NCI-H2081 (cell line): ENCODE results near the gene IGFN1.

Experiments used
- DNase-seq, 2 experiments: peaks; one replicate each; lab custom pipeline; 2025; lab: John Stamatoyannopoulos, UW

The IGFN1 gene

GRCh38 chr1:201185527-201186128 lies 5.0 kb upstream of the IGFN1 start:
- no peak for DNase-seq

- DNase-seq: no peak
These were observed 4.4 kb upstream of the IGFN1 start for GRCh38 chr1:201186192-201186591.

GRCh38 chr1:201189085-201189484 lies 1.5 kb upstream of the IGFN1 start:
- no peak for DNase-seq

GRCh38 chr1:201190005-201190404 lies 619 bp upstream of the IGFN1 start:
- DNase-seq: no peak

GRCh38 chr1:201191653-201192260 lies 1.1 kb downstream of the IGFN1 start:
- no peak for DNase-seq

GRCh38 chr1:201192261-201192788 lies 1.7 kb downstream of the IGFN1 start:
- no peak for DNase-seq

DNA sequence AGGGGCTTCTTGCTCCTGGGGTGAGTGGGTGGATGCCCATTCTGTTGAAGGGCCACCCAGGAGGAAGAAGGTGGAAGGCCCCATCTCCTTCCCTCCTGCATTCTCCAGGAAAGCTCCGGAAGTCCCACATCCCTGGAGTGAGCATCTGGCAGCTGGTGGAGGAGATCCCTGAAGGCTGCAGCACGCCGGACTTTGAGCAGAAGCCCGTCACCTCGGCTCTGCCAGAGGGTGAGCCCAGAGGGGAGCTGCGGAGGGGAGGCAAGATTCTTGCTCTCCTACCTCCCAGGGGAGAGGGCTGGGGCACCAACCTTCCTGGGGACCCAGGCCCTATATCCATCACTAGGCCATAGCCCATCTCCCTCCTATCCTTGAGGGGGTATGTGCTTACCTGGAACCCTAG lies 3.4 kb downstream of the IGFN1 start:
- no peak for DNase-seq

GRCh38 chr1:201198598-201198997 lies 8.0 kb downstream of the IGFN1 start:
- DNase-seq: no peak

DNA sequence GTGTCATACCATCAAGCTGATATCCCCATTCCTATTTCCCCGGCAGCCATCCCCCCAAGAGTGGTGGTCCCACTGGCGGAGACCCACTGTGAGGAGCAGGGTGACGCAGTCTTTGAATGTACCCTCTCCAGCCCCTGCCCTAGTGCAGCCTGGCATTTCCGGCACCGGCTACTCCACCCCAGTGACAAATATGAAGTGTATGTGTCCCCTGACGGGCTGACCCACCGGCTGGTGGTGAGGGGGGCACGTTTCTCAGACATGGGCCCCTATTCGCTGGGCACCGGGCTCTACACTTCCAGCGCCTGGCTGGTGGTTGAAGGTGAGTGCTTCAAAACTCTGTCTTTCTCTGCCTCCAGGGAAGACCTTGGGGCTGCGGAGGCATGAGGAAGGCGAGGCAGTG lies 14.4 kb downstream of the IGFN1 start:
- DNase-seq: no peak

- DNase-seq: no peak
These were observed 15.6 kb downstream of the IGFN1 start for GRCh38 chr1:201206176-201206575.

GRCh38 chr1:201207046-201207445 lies 16.4 kb downstream of the IGFN1 start:
- DNase-seq: no peak

DNA sequence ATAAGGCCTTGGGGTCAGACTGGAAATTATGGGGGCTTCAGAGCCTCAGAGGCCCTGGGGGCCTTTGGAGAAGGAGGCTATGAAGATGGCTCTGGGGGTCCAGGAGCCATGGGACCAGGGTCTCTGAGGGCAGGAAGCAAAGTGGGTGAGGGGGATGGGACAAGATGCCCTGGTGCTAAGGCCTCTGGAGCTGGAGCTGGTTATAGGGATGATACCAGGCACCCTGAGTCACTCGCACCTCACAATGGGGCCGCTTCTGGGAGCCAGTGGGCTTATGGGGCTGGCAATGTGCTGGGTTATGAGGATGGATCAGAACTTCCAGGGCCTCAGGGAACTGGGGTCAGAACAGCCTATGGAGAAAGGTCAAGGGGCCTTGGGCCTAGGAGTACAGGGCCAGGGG lies 17.6 kb downstream of the IGFN1 start:
- no peak for DNase-seq

- no peak for DNase-seq
These were observed 21.4 kb downstream of the IGFN1 start for GRCh38 chr1:201212056-201212455.

GRCh38 chr1:201212461-201213055 lies 21.9 kb downstream of the IGFN1 start:
- DNase-seq: no peak

- DNase-seq: no peak
These were observed 22.6 kb downstream of the IGFN1 start for GRCh38 chr1:201213106-201213770.

GRCh38 chr1:201213926-201214325 lies 23.3 kb downstream of the IGFN1 start:
- DNase-seq: no peak

DNA sequence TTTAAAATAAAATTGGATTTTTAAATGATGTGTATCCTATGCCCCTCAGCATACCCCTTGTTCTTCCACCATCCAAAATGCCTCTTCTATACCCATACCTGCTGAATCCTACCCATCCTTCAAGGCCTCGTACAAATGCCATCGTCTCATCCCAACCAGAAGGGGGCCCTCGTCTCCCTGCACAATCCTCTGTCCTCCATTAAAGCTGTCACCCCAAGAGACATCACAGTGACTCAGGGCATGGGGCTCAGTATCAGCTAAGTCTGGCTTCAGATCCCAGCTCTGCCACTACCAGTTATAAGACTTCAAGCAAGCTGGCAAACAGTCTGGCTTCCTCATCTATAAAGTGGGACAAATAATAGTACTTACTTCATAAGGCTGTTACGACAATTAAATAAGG lies 23.8 kb downstream of the IGFN1 start:
- DNase-seq: no peak

DNA sequence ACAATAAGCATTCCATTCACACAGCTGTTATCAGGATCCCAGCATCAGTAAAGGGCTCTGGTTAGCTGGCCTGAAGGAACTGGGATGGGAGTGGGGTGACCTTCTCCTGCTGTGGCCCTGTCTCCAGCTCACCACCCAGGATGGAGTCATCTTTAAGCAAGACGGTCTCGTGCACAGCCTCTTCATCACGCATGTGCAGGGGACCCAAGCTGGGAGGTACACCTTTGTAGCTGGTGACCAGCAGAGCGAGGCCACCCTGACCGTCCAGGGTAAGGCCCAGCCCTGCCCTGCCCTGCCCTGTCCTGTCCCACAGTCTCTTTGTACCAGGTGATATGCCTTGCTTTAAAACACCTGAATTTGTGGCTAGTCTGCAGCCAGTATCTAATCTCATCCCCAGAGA lies 24.3 kb downstream of the IGFN1 start:
- no peak for DNase-seq

GRCh38 chr1:201215531-201216357 lies 25.1 kb downstream of the IGFN1 start:
- no peak for DNase-seq

DNA sequence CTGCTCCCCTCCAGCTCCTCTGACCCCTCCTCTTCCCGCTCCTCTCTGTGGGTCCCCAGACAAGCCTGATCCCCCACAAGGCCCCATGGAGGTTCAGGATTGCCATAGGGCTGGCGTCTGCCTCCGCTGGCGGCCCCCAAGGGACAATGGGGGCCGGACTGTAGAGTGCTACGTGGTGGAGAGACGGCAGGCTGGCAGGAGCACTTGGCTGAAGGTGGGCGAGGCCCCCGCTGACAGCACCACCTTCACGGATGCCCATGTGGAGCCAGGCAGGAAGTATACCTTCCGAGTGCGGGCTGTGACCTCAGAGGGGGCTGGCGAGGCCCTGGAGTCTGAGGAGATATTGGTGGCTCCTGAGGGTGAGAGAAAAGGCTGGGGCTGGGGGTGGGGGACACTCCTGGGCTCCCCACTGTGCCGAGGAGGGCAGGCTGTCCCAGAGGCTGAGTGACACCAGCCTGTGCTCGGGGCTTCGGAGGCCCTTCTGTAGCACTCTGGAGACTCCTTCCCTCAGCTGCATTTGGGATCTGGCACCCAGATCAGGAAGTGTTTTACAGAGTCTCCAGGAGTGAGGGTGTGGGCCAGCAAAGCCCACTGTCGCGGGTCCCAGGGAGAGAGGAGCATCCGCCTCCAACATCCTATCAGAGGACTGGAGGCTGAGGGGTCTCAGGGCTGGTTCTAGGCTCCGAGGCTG lies 25.9 kb downstream of the IGFN1 start:
- DNase-seq: no peak

DNA sequence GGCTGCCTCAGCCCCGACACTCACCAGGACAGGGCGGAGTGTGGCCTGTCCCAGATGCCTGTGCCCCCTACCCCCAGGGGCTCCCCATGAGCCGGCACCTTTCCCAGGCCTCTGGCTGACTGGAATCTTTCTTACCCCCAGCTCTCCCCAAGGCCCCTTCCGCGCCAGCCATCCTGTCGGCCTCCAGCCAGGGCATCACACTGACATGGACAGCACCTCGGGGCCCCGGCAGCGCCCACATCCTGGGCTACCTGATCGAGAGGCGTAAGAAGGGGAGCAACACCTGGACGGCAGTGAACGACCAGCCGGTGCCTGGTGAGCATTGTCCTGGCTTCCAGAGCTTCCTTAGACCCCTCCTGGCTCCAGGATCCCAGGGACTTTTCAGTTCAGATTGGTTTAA lies 26.5 kb downstream of the IGFN1 start:
- no peak for DNase-seq

DNA sequence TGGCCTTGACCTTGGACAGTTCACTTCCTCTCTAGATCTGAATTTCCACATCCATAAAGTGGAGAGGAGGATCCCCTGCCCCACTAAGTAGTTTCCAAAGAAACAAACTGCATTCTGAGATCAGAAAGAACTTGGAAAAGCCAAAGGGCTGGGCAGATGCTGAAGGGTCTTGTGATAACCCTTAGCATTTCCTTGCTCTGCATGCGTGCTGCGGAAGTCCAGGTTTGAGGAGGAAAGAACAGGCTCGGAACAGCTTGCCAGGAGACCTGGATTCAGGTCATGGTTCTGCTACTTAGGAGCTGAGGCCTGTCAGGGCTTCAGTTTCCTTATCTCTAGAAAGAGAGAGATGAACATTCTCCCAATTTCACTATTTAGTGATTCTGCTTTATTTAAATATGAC lies 27.2 kb downstream of the IGFN1 start:
- no peak for DNase-seq
